CD4-positive, alpha-beta T cell treated with Interleukin-1 beta for 1 hour (primary cell): ENCODE results near the gene TMEM234.

Experiments used
- DNase-seq, 2 donors: peaks; one replicate each; pipeline ENCODE4 v3.0.0-alpha.2; 2020 to 2022

TMEM234 gene

GRCh38 chr1:32239337-32239736 lies 17.2 kb upstream of the TMEM234 start:
- no peak for DNase-seq

DNA sequence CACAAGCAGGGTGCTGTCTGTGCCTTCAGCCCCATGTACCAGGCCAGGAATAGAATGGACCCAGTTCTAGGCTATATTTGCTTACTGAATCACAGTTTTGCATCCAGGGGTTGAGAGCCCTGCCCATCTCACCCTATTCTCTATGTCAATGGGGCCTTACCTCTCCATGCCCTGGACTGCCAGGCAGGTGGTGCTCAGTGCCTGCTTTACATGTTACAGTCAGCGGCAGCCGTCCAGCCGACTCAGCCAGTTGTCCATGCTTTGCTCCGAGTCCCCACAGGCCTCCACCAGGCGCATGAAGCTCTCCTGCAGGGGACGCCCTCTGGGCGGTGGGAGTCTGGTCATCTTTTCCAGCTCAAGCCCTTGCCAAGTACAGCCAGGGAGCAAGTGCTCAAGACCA lies 12.6 kb upstream of the TMEM234 start:
- DNase-seq, result no peak

GRCh38 chr1:32232558-32233304 lies 10.6 kb upstream of the TMEM234 start:
- no peak for DNase-seq

DNA sequence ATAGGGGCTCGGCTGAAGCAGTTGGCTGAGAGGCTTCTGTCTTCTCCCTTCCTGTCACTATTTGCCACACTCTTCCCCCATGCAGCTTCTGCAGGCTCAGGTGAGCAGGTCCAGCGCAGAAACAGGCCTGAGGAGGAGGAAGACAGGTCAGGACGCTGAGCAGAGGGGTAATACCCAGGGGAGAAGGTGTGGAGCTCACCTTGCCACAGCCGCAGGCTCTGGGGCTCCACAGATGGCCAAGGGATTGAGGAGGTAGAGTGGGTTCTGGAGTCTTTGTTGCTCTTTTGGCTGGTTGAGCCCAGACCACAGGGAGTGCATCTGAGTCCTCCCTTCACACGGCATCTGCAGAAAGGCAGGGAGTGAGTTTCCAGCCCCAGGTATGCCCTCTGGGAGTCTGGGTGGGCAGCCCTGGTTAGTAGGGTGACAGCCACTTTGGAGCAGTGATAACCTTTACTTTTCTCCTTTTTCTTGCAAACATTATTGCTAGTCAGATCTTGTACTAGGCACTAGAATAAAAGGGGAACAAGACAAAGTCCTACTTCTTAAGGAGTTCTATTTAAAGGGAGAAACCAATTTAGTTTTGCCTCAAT lies 9.8 kb upstream of the TMEM234 start:
- no peak for DNase-seq

- DNase-seq, result no peak
Measured at GRCh38 chr1:32228771-32229170, 6.6 kb upstream of the TMEM234 start.

DNA sequence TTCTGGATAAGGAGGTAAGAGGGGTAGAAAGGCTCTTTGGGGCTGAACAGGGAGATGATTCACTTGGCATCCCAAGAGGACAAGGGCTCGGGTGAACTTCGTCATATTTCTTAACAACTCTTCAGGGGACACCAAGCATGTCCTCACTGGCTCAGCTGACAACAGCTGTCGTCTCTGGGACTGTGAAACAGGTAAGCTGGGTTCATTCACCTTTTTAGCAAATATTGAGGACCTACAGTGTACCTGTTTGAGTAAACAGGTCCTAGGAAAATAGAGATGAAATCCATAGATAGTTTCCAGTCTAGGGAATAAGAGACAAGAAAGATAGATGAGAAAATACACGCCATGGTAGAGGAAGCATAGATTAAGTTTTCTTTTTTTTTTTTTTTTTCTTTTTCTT lies 2.1 kb upstream of the TMEM234 start:
- DNase-seq, result no peak

DNA sequence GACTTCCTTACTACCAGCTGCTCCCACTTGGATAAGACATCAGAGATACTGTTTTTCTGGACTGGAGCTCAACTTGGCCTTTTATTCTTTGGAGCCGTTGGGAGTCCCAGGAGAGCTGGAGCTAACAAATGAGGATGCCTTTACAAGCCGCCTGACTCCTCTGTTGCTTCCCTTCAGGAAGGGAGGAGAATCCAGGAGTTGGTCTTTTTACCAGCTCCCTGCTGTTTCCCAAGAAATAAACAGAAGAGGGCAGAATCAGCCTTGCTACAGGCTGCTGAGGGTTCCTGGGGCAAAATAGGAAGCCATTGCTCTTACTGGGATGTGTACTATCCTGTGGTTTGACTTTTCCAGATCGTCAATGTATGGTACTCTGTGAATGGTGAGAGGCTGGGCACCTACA lies 1.5 kb upstream of the TMEM234 start:
- DNase-seq, result no peak

- DNase-seq, result no peak
Measured at GRCh38 chr1:32221581-32221979, 573 bp downstream of the TMEM234 start.

- DNase-seq, result no peak
Measured at GRCh38 chr1:32220746-32221580, 1.2 kb downstream of the TMEM234 start.

DNA sequence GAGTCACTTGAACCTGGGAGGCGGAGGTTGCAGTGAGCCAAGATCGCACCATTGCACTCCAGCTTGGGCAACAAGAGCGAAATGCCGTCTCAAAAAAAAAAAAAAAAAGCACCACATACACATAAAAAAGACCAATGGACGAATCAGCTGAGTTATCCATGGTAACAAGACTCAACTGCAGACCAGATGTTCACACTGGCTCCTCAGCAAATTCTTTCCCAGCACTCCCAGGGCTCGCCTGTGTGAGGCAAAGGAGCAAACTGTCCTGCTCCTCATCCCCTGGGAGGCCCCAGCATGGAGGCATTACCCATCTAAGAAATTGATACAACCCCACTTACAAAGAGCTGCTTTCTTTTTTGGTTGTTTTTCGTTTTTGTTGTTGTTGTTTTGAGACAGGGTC lies 3.1 kb downstream of the TMEM234 start:
- no peak for DNase-seq

DNA sequence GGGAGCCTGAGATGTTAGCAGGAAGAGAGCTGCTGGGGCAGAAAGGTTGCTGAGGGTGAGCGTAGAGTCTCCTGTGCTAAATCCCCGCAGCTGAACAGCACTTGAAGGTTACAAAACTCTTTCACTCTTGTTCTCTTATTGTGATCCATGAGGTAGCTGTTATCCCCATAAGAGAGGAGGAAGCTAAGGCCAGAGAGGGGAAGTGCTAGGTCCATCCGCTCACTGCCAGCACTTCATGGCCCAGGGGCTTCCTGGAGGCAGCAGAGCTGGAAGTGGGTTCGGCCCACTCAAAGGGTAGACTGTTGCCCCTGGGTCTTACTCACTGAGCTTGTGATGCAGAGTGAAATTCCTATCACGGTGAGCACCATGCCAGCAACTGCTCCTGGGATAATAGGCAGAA lies 5.6 kb downstream of the TMEM234 start:
- no peak for DNase-seq

- peak; percentile 61 to 70 for DNase-seq
Measured at GRCh38 chr1:32215629-32216480, 6.3 kb downstream of the TMEM234 start.

- DNase-seq, result peak in 1 of 2 donors; percentile 17
Measured at GRCh38 chr1:32208891-32209328, 13.2 kb downstream of the TMEM234 start, which contains the start of gene DCDC2B. Gene DCDC2B (plus strand): TSS chr1:32209089. CDS start chr1:32209094, 5 bp downstream.

- DNase-seq, result no peak
Measured at GRCh38 chr1:32208469-32208868, 13.7 kb downstream of the TMEM234 start.

- DNase-seq, result peak; percentile 89 to 91
Measured at GRCh38 chr1:32205401-32206370, 16.5 kb downstream of the TMEM234 start, which contains the start of gene IQCC. Gene IQCC (plus strand): TSS chr1:32205671. CDS start chr1:32205682, 11 bp downstream.

GRCh38 chr1:32204943-32205361 lies 17.2 kb downstream of the TMEM234 start:
- DNase-seq, result no peak

DNA sequence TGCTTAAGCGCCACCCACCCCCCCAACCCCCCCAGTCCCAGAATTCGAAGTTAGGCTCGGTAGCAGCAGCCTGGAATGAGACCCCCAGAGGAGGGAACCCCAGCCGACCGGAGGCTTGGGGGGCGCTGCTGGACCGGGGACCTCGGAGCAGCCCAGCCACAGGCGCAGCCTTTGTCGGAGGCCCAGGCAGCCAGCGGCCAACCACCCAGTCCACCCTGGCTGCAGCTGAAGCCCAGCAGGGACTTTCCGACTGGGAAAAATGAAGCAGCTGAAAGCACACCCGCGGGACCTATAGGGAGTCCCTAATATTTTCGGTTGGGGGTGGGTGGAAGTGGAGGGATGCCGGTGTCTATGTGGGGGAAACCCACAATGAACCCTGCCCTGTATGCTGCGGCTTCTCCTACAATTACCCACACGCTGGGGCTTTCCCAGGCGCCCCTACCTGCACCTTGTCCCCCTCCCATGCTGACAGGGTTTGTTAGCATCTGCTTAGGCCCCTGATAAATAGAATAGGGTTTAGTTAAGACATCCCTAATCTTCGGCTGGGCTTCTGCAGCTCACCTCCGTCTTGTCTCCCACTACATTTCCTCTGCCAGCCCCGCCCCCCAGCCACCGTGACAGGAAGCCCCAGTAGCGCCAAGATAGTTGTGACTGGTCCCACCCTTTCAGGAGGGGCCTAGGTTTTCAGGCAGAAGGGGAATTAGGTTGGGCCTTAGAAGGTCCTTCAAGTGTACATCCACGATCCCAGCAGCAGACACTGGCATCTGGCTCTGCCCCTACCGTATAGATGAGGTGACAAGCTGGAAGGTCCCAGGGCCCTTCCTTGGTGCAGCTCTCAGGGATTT lies 20.9 kb downstream of the TMEM234 start:
- DNase-seq, result peak; percentile 80 to 82

- DNase-seq, result peak; percentile 51 to 61
Measured at GRCh38 chr1:32200226-32201010, 21.7 kb downstream of the TMEM234 start, which contains the start of gene CCDC28B. Gene CCDC28B (plus strand): TSS chr1:32200595. CDS start chr1:32201936, 1,341 bp downstream.

GRCh38 chr1:32199717-32200072 lies 22.5 kb downstream of the TMEM234 start:
- no peak for DNase-seq
